ENCODE data around the gene ZNF205. TPM values are rescaled to one million over a fixed set of nuclear protein-coding genes. Genes with fewer than 3 reads are reported as not detected.

ZNF205 gene
- total and polyA plus RNA-seq, 2 donors (not counting 1 experiment from before 2014, with no cell fraction given): 3.4 to 16.0 TPM

GRCh38 chr16:3119701-3120408 is 7.5 kb downstream of the ZNF205 start:
- H3K27me3 ChIP-seq (ENCODE audit: control insufficient read depth, insufficient read depth, low read length): no peaks in the 10 kb centered on the region
- no peak for TF ChIP-seq CTCF (conservative IDR thresholded peaks at IDR 0.05 in 1 of 2, IDR thresholded peaks at IDR 0.05 in 1 of 2; ENCODE audit: low read depth in 1 of 2, low read length in 2 of 2)
- TF ChIP-seq EZH2 (IDR thresholded peaks at IDR 0.05; ENCODE audit: low read length, missing control alignments): no peak
- no peak for DNase-seq (ENCODE audit: low read depth in 2 of 2)
- H3K4me2 ChIP-seq (ENCODE audit: extremely low read depth, insufficient read depth, low read length): no peak overlapping the region
- no peak overlapping the region for H3K4me3 ChIP-seq (replicated peaks in 1 of 4; ENCODE audit: control extremely low read depth in 1 of 4, insufficient read depth in 1 of 4, low read depth in 3 of 4, low read length in 4 of 4)
- no peaks in the 10 kb centered on the region for H4K20me1 ChIP-seq (ENCODE audit: control insufficient read depth, extremely low read depth, insufficient read depth, low read length)
- no peak overlapping the region for H2AFZ ChIP-seq (ENCODE audit: low read length)
- peaks cover 16% of the 10 kb centered on the region for H3K36me3 ChIP-seq (ENCODE audit: control insufficient read depth, insufficient read depth, low read length)
- H3K9ac ChIP-seq (ENCODE audit: insufficient read depth, low read length): no peak overlapping the region
- no peaks in the 10 kb centered on the region for H3K9me3 ChIP-seq (ENCODE audit: control insufficient read depth, insufficient read depth, low read depth, low read length)
- no peak overlapping the region for H3K27ac ChIP-seq (ENCODE audit: insufficient read depth, low read length)
- no peaks in the 10 kb centered on the region for H3K79me2 ChIP-seq (ENCODE audit: control insufficient read depth, insufficient read depth, low read length)
- peaks cover 3% of the 10 kb centered on the region for H3K4me1 ChIP-seq (ENCODE audit: control insufficient read depth, extremely low read depth, insufficient read depth, low read length)

- H4K20me1 ChIP-seq (ENCODE audit: control insufficient read depth, extremely low read depth, insufficient read depth, low read length): no peaks in the 10 kb centered on the region
These were observed 8.0 kb downstream of the ZNF205 start for GRCh38 chr16:3120435-3120834.

More at GRCh38 chr16:3120435-3120834, 8.0 kb downstream of the ZNF205 start:
- Histone ChIP-seq H2AFZ (ENCODE audit: low read length) (no peak overlapping the region), H3K4me2 (ENCODE audit: extremely low read depth, insufficient read depth, low read length) (no peak overlapping the region), H3K79me2 (ENCODE audit: control insufficient read depth, insufficient read depth, low read length) (no peaks in the 10 kb centered on the region), H3K4me3 (replicated peaks in 1 of 4; ENCODE audit: control extremely low read depth in 1 of 4, insufficient read depth in 1 of 4, low read depth in 3 of 4, low read length in 4 of 4) (no peak overlapping the region), H3K27ac (ENCODE audit: insufficient read depth, low read length) (no peak overlapping the region), H3K36me3 (ENCODE audit: control insufficient read depth, insufficient read depth, low read length) (peaks cover 16% of the 10 kb centered on the region), H3K9me3 (ENCODE audit: control insufficient read depth, insufficient read depth, low read depth, low read length) (no peaks in the 10 kb centered on the region), H3K9ac (ENCODE audit: insufficient read depth, low read length) (no peak overlapping the region), H3K27me3 (ENCODE audit: control insufficient read depth, insufficient read depth, low read length) (no peaks in the 10 kb centered on the region), H3K4me1 (ENCODE audit: control insufficient read depth, extremely low read depth, insufficient read depth, low read length) (peaks cover 3% of the 10 kb centered on the region)
- no peak for DNase-seq (ENCODE audit: low read depth in 2 of 2)
- TF ChIP-seq EZH2 (IDR thresholded peaks at IDR 0.05; ENCODE audit: low read length, missing control alignments): no peak
- TF ChIP-seq CTCF (conservative IDR thresholded peaks at IDR 0.05 in 1 of 2, IDR thresholded peaks at IDR 0.05 in 1 of 2; ENCODE audit: low read depth in 1 of 2, low read length in 2 of 2): no peak
